Endothelial cell (in vitro differentiated cells): ENCODE results near the gene SLC6A19. TPM values are rescaled to one million over a fixed set of nuclear protein-coding genes. Genes with fewer than 3 reads are reported as not detected.

Experiments used
- DNase-seq: peaks from one replicate; pipeline ENCODE4 v3.0.0; 2021; ENCODE audit warnings: low spot score
- H3K27ac Mint-ChIP-seq: one replicate; pipeline ENCODE4 v1.8.0; 2021; ENCODE audit warnings: mixed read lengths, inconsistent platforms; ENCODE audit not compliant: unreplicated experiment
- H3K27me3 Mint-ChIP-seq: one replicate; pipeline ENCODE4 v1.8.0; 2021; ENCODE audit warnings: mild to moderate bottlenecking, moderate library complexity, mixed read lengths, inconsistent platforms; ENCODE audit not compliant: unreplicated experiment
- H3K36me3 Mint-ChIP-seq: one replicate; pipeline ENCODE4 v1.8.0; 2021; ENCODE audit warnings: mild to moderate bottlenecking, low read depth, mixed read lengths, inconsistent platforms; ENCODE audit not compliant: unreplicated experiment
- H3K4me1 Mint-ChIP-seq: one replicate; pipeline ENCODE4 v1.8.0; 2021; ENCODE audit warnings: mild to moderate bottlenecking, mixed read lengths, inconsistent platforms; ENCODE audit not compliant: unreplicated experiment
- H3K4me3 Mint-ChIP-seq: one replicate; pipeline ENCODE4 v1.8.0; 2021; ENCODE audit warnings: mild to moderate bottlenecking, mixed read lengths, inconsistent platforms; ENCODE audit not compliant: unreplicated experiment
- H3K9me3 Mint-ChIP-seq: one replicate; pipeline ENCODE4 v1.8.0; 2021; ENCODE audit warnings: mixed read lengths, inconsistent platforms; ENCODE audit not compliant: unreplicated experiment
- CTCF ChIP-seq: fragments of 200-600 bp; sonication (generic); IDR thresholded peaks from one replicate; pipeline ENCODE4 v1.5.0; 2021; ENCODE audit warnings: antibody characterized with exemption; ENCODE audit not compliant: unreplicated experiment
- total RNA-seq: library from RNA; stranded (reverse); fragmentation: NEBNext Ultra II Directional; extraction: Animal tissue kit (Norgen Biotek cat#: 25700); gene quantifications from one replicate; pipeline ENCODE4 v1.2.1, GENCODE V29; 2021; ENCODE audit not compliant: unreplicated experiment

SLC6A19 gene
- total RNA-seq, 1 donor from 2014 or later: not detected

GRCh38 chr5:1245905-1246576 is 44.6 kb downstream of the SLC6A19 start:
- Mint-ChIP-seq H3K4me3 (no peak overlapping the region), H3K27ac (no peak overlapping the region), H3K9me3 (no peaks in the 10 kb centered on the region), H3K4me1 (peaks cover 10% of the 10 kb centered on the region), H3K36me3 (no peaks in the 10 kb centered on the region), H3K27me3 (peaks cover 7% of the 10 kb centered on the region)
- TF ChIP-seq CTCF: no peak
- no peak for DNase-seq

GRCh38 chr5:1246711-1247431 is 45.5 kb downstream of the SLC6A19 start:
- Mint-ChIP-seq H3K36me3 (no peaks in the 10 kb centered on the region), H3K27ac (no peak overlapping the region), H3K4me1 (peaks cover 10% of the 10 kb centered on the region), H3K27me3 (peaks cover 4% of the 10 kb centered on the region), H3K9me3 (no peaks in the 10 kb centered on the region), H3K4me3 (no peak overlapping the region)
- DNase-seq: peak; percentile 76
- TF ChIP-seq CTCF: no peak

GRCh38 chr5:1247811-1248210 is 46.4 kb downstream of the SLC6A19 start:
- H3K4me3 Mint-ChIP-seq: no peak overlapping the region
- peaks cover 10% of the 10 kb centered on the region for H3K4me1 Mint-ChIP-seq
- no peak overlapping the region for H3K27ac Mint-ChIP-seq

GRCh38 chr5:1249366-1250280 is 48.2 kb downstream of the SLC6A19 start:
- Mint-ChIP-seq H3K4me1 (no peaks in the 10 kb centered on the region), H3K27me3 (peaks cover 5% of the 10 kb centered on the region), H3K36me3 (no peaks in the 10 kb centered on the region), H3K4me3 (no peak overlapping the region), H3K9me3 (no peaks in the 10 kb centered on the region), H3K27ac (no peak overlapping the region)
- no peak for DNase-seq
- no peak for TF ChIP-seq CTCF

More at GRCh38 chr5:1247811-1248210, 46.4 kb downstream of the SLC6A19 start:
- DNase-seq: no peak
- no peaks in the 10 kb centered on the region for H3K9me3 Mint-ChIP-seq
- TF ChIP-seq CTCF: no peak
- no peaks in the 10 kb centered on the region for H3K36me3 Mint-ChIP-seq
- H3K27me3 Mint-ChIP-seq: peaks cover 6% of the 10 kb centered on the region
